ENCODE data around the gene B3GNT5.

GRCh38 chr3:183303690-183304089 lies 50.6 kb downstream of the B3GNT5 start:
- TF ChIP-seq MYC (IDR thresholded peaks at IDR 0.05; ENCODE audit: low read depth, low read length) = no peak
- no peak for TF ChIP-seq CTCF (IDR thresholded peaks at IDR 0.05; ENCODE audit: low read depth, low read length)
- TF ChIP-seq POLR2A (IDR thresholded peaks at IDR 0.05; ENCODE audit: extremely low read depth, insufficient read length) = no peak
